GM12872 (cell line): Measurements from ENCODE around the gene PRR20G.

ENCODE experiments used
- TF ChIP-seq, protein P1 (sequence below): IDR thresholded peaks from 3 replicates; pipeline ENCODE4 v1.5.1; 2011; ENCODE audit warnings: low read depth, mild to moderate bottlenecking, low read length, moderate library complexity; ENCODE audit not compliant: insufficient read depth

Gene PRR20G

DNA sequence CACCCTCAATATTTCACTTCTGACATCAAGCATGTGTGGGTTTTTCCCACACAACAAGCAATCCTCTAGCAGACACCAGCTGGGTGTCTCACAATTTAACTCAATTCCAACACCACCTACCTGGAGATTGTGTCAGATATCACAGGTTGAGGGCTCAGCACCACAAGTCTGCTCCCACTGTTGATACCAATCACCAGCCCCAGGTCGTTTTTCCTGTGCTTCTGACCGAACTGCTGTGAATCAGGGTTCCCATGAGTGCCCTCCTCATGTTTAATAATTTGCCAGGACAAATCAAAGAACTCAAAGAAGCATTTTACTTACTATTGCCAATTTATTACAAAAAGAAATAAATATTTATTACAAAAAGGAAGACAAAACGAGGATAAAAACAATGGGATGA lies 25.0 kb upstream of the PRR20G start:
- TF ChIP-seq, protein P1, sequence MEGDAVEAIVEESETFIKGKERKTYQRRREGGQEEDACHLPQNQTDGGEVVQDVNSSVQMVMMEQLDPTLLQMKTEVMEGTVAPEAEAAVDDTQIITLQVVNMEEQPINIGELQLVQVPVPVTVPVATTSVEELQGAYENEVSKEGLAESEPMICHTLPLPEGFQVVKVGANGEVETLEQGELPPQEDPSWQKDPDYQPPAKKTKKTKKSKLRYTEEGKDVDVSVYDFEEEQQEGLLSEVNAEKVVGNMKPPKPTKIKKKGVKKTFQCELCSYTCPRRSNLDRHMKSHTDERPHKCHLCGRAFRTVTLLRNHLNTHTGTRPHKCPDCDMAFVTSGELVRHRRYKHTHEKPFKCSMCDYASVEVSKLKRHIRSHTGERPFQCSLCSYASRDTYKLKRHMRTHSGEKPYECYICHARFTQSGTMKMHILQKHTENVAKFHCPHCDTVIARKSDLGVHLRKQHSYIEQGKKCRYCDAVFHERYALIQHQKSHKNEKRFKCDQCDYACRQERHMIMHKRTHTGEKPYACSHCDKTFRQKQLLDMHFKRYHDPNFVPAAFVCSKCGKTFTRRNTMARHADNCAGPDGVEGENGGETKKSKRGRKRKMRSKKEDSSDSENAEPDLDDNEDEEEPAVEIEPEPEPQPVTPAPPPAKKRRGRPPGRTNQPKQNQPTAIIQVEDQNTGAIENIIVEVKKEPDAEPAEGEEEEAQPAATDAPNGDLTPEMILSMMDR: no peak

DNA sequence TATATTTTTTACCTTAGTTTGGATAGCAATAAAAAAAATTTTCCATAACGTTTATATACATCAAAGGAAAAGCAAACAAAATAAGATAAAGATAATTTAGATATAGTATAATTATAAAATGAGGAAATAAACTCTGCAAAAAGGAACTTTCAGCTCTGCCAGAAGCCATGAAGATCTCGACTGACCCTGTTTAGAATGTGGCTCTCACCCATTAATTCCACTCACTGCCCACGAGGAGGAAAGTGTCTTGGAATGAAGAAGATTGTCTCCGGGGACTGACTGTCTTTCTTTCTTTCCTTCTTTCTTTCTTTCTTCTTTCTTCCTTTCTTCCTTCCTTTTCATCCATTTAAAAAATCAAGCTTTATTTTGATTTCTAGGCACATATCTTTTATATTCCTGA lies 20.1 kb upstream of the PRR20G start:
- TF ChIP-seq, protein P1: no peak

GRCh38 chr3:127307112-127307835 lies 19.4 kb upstream of the PRR20G start:
- TF ChIP-seq, protein P1: no peak

GRCh38 chr3:127306361-127307111 lies 18.7 kb upstream of the PRR20G start:
- TF ChIP-seq, protein P1: no peak

DNA sequence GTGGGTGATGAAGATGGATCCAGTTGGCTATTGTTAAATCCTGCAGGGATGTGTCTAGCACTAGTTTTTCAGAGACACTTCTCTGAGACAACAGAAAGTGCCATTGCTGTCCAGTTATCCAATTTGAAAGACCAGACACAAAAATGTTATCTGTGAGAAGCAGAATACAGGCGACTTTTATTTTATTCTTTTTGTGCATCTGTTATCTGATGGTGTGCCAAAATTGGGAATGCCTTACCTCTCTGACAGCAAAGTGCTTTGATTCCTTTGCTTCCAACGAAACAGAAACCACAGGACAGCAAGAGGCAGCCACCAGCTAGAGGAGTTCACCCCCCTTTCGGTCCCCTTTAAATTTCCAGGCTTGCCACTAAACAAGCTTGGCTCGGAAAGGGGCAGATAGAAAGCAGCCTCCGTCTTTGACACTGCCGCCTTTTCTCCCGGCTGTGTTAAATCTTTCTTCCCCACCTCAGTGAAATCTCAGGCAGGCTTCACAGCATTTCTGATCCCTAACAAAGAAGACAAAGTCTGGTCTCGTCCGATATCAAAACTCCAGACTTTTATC lies 17.7 kb upstream of the PRR20G start:
- TF ChIP-seq, protein P1: no peak

DNA sequence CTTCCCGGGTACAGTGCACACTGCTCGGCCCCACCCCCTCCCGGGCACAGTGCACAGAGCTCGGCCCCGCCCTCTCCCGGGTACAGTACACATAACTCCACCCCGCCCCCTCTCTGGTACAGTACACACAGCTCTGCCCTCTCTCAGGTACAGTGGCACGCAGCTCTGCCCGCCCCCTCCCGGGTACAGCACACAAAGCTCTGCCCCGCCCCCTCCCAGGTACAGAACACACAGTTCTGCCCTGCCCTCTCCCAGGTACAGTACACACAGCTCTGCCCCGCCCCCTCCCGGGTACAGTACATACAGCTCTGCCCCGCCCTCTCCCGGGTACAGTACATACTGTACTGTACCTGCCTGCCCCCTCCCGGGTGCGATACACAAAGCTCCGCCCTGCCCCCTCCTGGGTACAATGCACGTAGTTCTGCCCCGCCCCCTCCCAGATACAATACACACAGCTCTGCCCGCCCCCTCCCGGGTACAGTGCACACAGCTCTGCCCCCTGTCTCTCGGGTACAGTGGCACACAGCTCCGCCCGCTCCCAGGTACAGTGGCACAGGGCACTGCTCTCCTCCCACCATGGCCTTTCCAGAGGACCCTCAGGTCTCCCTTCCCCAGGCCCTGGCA lies 16.4 kb upstream of the PRR20G start:
- TF ChIP-seq, protein P1: no peak

GRCh38 chr3:127299276-127299675 lies 11.4 kb upstream of the PRR20G start:
- TF ChIP-seq, protein P1: no peak
